ENCODE measurements around the gene ANAPC10.
"Not testable (repeated sequence)": the region's sequence is repeated elsewhere in the genome, so short reads cannot be mapped to it uniquely, and the experiment has no call there.

ANAPC10 gene

DNA sequence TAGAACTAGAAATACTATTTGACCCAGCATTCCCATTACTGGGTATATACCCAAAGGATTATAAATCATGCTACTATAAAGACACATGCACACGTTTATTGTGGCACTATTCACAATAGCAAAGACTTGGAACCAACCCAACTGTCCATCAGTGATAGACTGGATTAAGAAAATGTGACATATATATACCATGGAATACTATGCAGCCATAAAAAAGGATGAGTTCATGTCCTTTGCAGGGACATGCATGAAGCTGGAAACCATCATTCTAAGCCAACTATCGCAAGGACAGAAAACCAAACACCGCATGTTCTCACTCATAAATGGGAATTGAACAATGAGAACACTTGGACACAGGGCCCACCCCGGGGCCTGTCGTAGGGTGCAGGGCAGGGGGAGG lies 97.3 kb downstream of the ANAPC10 start:
- DNase-seq: not testable (repeated sequence)

DNA sequence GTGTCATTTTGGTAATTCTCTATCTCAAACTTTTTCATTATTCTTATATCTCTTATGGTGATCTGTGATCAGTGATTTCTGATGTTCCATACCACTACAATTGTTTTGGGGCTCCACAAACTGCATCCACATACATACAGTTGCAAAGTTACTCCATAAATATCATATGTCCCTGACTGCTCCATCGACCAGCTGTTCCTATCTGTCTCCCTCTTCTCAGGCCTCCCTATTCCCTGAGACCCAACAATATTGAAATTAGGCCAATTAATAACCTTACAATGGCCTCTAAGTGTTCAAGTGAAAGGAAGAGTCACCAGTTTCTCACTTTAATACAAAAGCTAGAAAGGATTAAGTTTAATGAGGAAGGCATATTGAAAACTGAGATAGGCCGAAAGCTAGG lies 108.7 kb downstream of the ANAPC10 start:
- no peak for DNase-seq

DNA sequence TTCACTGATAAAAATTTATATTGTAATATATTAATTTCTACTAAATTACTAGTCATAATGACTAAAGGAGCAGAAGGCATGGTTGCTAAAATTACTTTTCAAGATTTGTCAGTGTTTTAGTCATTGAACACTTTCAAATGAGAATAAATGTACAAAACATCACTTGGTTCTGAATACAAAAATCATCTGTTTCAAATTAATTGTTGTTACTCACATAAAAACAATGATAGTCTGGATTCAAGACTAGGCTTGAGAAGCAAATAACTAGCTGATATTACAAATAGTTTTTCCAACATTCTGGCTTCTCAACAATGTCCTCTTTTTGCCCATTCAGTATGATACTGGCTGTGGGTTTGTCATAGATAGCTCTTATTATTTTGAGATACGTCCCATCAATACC lies 112.5 kb downstream of the ANAPC10 start:
- DNase-seq: no peak

DNA sequence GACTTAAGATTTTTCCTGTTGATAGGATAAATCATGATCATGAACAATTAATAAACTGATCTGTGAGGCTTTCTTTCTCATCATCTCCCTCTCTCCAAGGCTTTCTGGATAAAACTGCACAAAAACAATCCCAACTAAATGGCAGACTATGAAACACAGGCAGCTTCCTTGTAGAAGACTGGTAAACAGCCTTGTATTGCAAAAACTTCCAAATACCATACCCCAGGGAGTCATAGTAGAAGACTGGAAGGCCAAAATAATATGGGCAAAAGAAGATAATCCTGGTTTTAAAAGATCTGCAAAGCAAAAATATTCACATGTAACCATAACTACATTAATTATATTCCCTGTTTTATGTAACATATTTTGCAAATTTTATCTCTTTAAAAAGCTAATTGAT lies 113.0 kb downstream of the ANAPC10 start:
- no peak for DNase-seq

DNA sequence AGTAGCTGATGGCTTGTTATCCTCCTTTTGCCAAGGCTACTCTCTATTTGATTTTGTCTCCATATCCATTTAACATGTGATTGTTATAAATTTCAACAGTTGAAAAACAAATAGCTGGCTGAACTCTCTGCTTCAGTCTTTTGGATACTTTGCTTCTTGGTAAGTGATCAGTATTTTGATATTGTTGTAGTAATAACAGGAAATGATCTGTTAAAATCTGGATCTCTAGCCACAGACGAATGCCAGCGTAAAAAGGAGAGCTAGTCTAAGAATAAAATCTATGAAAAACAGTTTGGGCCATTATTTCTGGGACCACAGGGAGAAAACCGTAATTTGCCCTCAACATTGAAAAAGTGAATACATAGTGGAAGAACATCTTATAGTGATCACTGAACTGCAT lies 113.8 kb downstream of the ANAPC10 start:
- DNase-seq: no peak

DNA sequence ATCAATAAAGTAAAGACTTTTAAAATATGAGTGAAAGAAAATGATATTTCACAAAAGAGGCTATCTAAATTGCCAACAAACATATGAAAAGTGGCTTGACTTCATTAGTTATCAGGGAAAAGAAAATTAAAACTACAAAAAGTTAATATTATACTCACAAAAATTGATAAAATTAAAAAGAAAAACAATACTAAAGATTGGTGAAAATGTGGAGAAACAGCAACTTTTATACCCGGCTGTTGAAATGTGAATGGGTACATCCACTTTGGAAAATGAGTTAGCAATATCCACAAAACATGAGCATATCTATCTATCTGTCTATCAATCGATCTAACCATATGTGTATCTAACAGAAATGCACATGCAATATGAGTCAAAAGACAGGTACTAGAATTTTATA lies 122.3 kb downstream of the ANAPC10 start:
- no peak for DNase-seq

DNA sequence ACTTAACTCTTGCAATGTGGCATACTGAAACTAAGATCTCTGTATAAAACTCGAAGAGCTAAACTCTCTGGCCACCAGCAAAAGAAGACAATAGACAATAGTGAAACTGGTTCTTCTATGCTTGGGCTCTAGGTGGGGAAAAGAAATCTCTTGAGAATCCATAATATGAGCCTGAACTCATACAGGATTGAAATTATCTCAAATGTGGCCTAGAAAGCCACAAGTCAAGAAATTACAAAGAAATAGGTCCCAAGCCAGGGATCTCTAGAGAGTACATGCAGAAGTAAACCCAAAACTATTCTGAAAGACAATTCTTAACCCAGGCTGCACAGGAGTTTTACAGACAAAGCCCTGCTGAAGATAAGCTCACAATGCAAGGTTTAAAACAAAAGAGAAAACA lies 127.4 kb downstream of the ANAPC10 start:
- no peak for DNase-seq

DNA sequence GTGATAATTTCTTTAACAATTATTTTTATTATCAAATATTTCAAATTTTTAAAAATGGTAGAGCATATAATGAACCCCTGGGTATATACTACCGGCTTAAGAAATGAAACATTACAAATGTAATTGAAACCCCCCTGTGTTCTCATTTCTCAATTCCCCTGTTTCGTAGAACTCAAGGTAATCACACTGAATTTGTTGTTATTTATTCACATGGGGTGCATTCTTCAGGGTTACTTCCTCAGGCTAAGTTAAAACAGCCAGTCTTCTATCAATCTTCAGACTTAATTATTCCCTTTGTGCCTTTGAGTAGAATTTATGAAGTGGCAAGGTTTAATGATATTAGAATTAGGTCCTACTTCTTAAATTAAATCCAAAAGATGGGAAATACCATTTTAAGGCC lies 128.2 kb downstream of the ANAPC10 start:
- no peak for DNase-seq

DNA sequence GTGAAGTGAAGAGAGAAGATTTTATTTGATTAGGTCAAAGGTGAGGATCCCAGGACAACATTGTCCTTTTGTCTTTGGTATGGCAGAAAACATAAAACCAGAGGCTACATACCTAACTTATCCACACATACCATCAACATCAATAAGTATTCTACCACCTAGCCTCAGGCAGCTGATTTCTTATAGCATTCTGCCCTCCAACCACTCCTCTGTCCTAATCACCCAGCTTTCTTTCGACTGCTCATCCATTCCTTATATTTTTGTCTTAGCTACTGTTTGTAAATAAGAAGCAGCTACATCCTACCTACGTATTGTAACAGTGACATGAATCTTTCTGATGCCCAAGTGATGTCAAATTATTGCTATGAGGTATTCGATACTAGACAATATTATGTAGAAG lies 129.4 kb downstream of the ANAPC10 start:
- no peak for DNase-seq

DNA sequence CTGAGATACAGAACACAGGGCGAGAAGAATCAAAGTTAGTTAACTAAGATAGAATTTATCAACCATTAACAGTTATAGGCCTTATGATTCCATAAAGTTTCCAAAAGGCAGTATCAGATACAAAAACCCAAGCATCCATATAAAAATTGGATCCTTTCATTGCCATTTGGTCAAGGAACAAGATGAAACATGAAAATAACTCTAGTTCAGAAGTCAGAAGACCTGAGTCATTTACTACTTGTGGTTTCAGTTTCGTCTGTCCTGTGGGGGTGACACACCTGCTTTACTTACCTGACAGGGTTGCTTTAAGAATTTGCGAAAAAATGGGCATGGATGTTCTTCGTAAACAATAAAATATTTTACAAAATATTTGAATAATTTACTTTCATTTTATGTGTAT lies 130.8 kb downstream of the ANAPC10 start:
- DNase-seq: no peak

DNA sequence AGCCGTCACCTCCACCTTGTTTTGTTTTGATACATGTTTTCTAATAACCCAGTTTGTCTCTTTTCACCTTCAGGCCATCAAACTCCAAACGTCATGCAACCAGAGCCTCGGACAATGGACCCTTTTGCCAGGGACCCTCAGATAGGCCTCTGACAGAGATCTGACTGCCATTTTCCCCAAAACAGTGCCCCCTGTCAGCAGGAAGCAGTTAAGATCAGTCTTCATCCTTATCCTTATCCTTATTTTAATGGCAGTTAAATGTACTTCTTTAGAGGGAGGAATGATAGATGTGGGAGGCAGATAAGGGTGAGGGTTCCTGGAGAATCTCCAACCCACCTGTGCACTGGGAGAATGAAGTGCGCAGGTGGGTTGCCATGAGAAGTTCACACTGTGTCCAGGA lies 135.7 kb downstream of the ANAPC10 start:
- no peak for DNase-seq

DNA sequence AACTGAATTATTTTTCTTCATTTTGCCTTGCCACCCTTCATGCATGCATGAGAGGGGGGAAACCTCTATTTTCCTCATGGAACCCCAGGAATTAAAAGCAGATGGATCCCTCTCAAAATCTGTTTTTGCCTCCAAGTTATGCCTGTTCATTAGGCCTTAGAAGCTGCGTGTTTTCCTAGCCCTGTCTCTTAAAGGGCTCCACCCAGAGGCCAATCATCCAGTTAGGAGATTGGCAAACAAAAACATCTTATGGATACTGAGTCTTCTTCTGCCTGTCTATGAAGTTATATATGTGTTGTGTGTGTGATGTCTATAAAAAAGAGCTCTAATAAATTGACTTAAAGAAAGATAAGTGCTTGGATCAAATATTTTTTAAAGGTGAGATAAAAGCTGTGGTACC lies 142.9 kb downstream of the ANAPC10 start:
- no peak for DNase-seq

DNA sequence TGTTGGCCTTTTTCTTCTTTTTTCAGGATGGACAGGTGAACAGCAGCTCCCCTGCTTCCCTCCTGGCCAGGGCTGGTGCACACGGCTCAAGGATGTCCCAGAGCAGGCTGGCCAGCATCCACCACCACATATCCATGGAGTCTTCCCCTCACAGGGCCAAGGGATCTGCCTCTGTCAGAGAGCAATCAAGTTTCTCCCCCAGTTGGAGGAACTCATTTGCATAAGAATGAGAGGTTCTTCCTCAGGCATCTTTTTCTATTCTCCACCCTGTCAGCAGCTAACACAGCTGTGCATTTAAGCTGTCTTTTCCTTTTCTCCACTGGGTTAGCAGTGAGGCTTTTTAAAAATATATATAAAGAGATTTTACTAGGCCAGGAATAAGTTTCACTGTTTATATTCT lies 143.8 kb downstream of the ANAPC10 start:
- DNase-seq: no peak

DNA sequence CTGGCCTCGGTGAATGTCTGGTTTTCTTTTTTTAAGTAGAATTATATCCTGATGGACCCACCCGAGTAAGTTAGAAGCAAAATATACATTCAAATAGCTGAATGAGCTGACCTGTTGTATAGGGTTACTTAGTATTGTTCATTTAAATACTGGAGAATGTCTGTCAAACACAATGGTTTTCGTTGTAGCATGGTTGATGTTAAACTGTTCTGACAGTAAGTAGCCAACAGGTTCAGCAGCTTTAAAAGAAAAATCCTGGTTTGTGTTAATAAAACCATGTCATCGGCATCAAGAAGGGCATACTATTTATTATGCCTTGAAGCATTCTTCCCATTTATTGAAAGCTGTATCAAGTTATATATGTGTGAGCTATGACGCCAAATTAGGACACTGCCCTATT lies 149.6 kb downstream of the ANAPC10 start:
- DNase-seq: no peak

DNA sequence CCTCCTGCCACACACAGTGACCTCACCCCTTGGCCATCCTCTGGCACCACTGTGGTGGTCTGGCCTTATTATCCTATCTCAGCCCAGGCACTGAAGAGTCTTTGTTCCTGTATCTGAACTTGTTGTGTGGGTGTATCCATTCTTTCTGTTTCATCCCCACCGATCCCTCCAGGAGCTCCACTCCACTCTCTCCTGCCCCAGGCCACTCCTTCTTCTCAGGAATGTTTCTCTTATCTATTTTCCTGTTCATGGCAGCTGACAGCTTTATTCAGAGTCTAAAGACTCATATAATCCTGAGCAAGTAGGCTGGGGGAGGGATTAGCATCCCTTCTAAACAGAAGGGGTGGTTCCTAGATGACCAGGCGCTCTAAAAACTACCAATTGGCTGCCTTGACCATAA lies 150.0 kb downstream of the ANAPC10 start:
- no peak for DNase-seq
